ENCODE results near the gene LRTM1. TPM values are rescaled to one million over a fixed set of nuclear protein-coding genes. Genes with fewer than 3 reads are reported as not detected.
A peak's percentile ranks its signal among the peaks of the same experiment; 100 is the strongest.

The LRTM1 gene
- polyA plus RNA-seq: 0.25 TPM
- long read RNA-seq, donor 1: 0 reads
- long read RNA-seq, donor 2: 0 reads
- long read RNA-seq, donor 3: 0 reads
- long read RNA-seq, donor 4: 0 reads
- long read RNA-seq, donor 5: 0 reads
- long read RNA-seq, donor 6: 0 reads
- long read RNA-seq, donor 7: 0 reads
- long read RNA-seq, donor 8: 0 reads
- long read RNA-seq, donor 9: 0 reads
- long read RNA-seq, donor 10: 0 reads
- long read RNA-seq, donor 11: 0 reads

GRCh38 chr3:54928046-54928770, at the start of gene LRTM1:
Gene LRTM1, minus strand, starts transcription at chr3:54928059. Its CDS starts 148 bp downstream, at chr3:54927911.
- no peaks in the 10 kb centered on the region for H3K9me3 ChIP-seq (ENCODE audit: control insufficient read depth, low read depth, low read length)
- H3K27me3 ChIP-seq (ENCODE audit: control insufficient read depth, insufficient read depth, low read length): peaks cover 7% of the 10 kb centered on the region
- 83% methylated on average over 1 of the region's 14 CpGs for WGBS (ENCODE audit: insufficient coverage, low lambda C conversion rate)
- H3K4me1 ChIP-seq (ENCODE audit: control insufficient read depth, insufficient read depth, low read length): no peaks in the 10 kb centered on the region
- no peaks in the 10 kb centered on the region for H3K36me3 ChIP-seq (ENCODE audit: control insufficient read depth, insufficient read depth, low read length)
- no peak within 1 kb of the TSS for H3K4me3 ChIP-seq (ENCODE audit: low read length)
- no peak within 1 kb of the TSS for H3K27ac ChIP-seq (ENCODE audit: low read length)
- no peak for DNase-seq

- H3K4me1 ChIP-seq (ENCODE audit: control insufficient read depth, insufficient read depth, low read length): no peaks in the 10 kb centered on the region
- DNase-seq: no peak
- H3K27me3 ChIP-seq (ENCODE audit: control insufficient read depth, insufficient read depth, low read length): no peaks in the 10 kb centered on the region
- H3K36me3 ChIP-seq (ENCODE audit: control insufficient read depth, insufficient read depth, low read length): no peaks in the 10 kb centered on the region
- no peak overlapping the region for H3K4me3 ChIP-seq (ENCODE audit: low read length)
- H3K27ac ChIP-seq (ENCODE audit: low read length): no peak overlapping the region
- no peaks in the 10 kb centered on the region for H3K9me3 ChIP-seq (ENCODE audit: control insufficient read depth, low read depth, low read length)
- 100% methylated on average over 1 of the region's 1 CpG for WGBS (ENCODE audit: insufficient coverage, low lambda C conversion rate)
These were observed 49.6 kb upstream of the LRTM1 start for GRCh38 chr3:54977439-54977838.

GRCh38 chr3:54970895-54971294, 43.0 kb upstream of the LRTM1 start:
- no peaks in the 10 kb centered on the region for H3K36me3 ChIP-seq (ENCODE audit: control insufficient read depth, insufficient read depth, low read length)
- H3K27ac ChIP-seq (ENCODE audit: low read length): no peak overlapping the region
- no peaks in the 10 kb centered on the region for H3K27me3 ChIP-seq (ENCODE audit: control insufficient read depth, insufficient read depth, low read length)
- H3K9me3 ChIP-seq (ENCODE audit: control insufficient read depth, low read depth, low read length): no peaks in the 10 kb centered on the region
- WGBS (ENCODE audit: insufficient coverage, low lambda C conversion rate): 100% methylated on average over 1 of the region's 1 CpG
- DNase-seq: no peak
- no peak overlapping the region for H3K4me3 ChIP-seq (ENCODE audit: low read length)
- H3K4me1 ChIP-seq (ENCODE audit: control insufficient read depth, insufficient read depth, low read length): peaks cover 6% of the 10 kb centered on the region

- peaks cover 6% of the 10 kb centered on the region for H3K4me1 ChIP-seq (ENCODE audit: control insufficient read depth, insufficient read depth, low read length)
- peak in 1 of 2 donors; percentile 20 for DNase-seq
- H3K36me3 ChIP-seq (ENCODE audit: control insufficient read depth, insufficient read depth, low read length): no peaks in the 10 kb centered on the region
- H3K27me3 ChIP-seq (ENCODE audit: control insufficient read depth, insufficient read depth, low read length): no peaks in the 10 kb centered on the region
- H3K9me3 ChIP-seq (ENCODE audit: control insufficient read depth, low read depth, low read length): no peaks in the 10 kb centered on the region
- no peak overlapping the region for H3K4me3 ChIP-seq (ENCODE audit: low read length)
- no CpG with 5 or more reads among the region's 3 CpGs for WGBS (ENCODE audit: insufficient coverage, low lambda C conversion rate)
- no peak overlapping the region for H3K27ac ChIP-seq (ENCODE audit: low read length)
These were observed 41.8 kb upstream of the LRTM1 start for GRCh38 chr3:54969652-54970051.

GRCh38 chr3:54968546-54969172, 40.8 kb upstream of the LRTM1 start:
- Histone ChIP-seq H3K4me1 (ENCODE audit: control insufficient read depth, insufficient read depth, low read length) (peaks cover 6% of the 10 kb centered on the region), H3K27ac (ENCODE audit: low read length) (no peak overlapping the region), H3K4me3 (ENCODE audit: low read length) (no peak overlapping the region), H3K36me3 (ENCODE audit: control insufficient read depth, insufficient read depth, low read length) (no peaks in the 10 kb centered on the region), H3K9me3 (ENCODE audit: control insufficient read depth, low read depth, low read length) (no peaks in the 10 kb centered on the region), H3K27me3 (ENCODE audit: control insufficient read depth, insufficient read depth, low read length) (no peaks in the 10 kb centered on the region)
- no peak for DNase-seq
- WGBS (ENCODE audit: insufficient coverage, low lambda C conversion rate): 100% methylated on average over 1 of the region's 5 CpGs

GRCh38 chr3:54967731-54968161, 39.9 kb upstream of the LRTM1 start:
- DNase-seq: peak in 1 of 2 donors; percentile 9
- Histone ChIP-seq H3K27ac (ENCODE audit: low read length) (no peak overlapping the region), H3K4me3 (ENCODE audit: low read length) (no peak overlapping the region), H3K27me3 (ENCODE audit: control insufficient read depth, insufficient read depth, low read length) (no peaks in the 10 kb centered on the region), H3K9me3 (ENCODE audit: control insufficient read depth, low read depth, low read length) (no peaks in the 10 kb centered on the region), H3K4me1 (ENCODE audit: control insufficient read depth, insufficient read depth, low read length) (peaks cover 6% of the 10 kb centered on the region), H3K36me3 (ENCODE audit: control insufficient read depth, insufficient read depth, low read length) (no peaks in the 10 kb centered on the region)
- WGBS (ENCODE audit: insufficient coverage, low lambda C conversion rate): no CpG with 5 or more reads among the region's 1 CpG

- peak in 1 of 2 donors; percentile 62 for DNase-seq
- WGBS (ENCODE audit: insufficient coverage, low lambda C conversion rate): 20% methylated on average over 1 of the region's 6 CpGs
- Histone ChIP-seq H3K9me3 (ENCODE audit: control insufficient read depth, low read depth, low read length) (no peaks in the 10 kb centered on the region), H3K4me3 (ENCODE audit: low read length) (no peak overlapping the region), H3K27ac (ENCODE audit: low read length) (no peak overlapping the region), H3K27me3 (ENCODE audit: control insufficient read depth, insufficient read depth, low read length) (no peaks in the 10 kb centered on the region), H3K36me3 (ENCODE audit: control insufficient read depth, insufficient read depth, low read length) (no peaks in the 10 kb centered on the region), H3K4me1 (ENCODE audit: control insufficient read depth, insufficient read depth, low read length) (peaks cover 6% of the 10 kb centered on the region)
These were observed 39.1 kb upstream of the LRTM1 start for GRCh38 chr3:54966979-54967378.

GRCh38 chr3:54965746-54966145, 37.9 kb upstream of the LRTM1 start:
- H3K36me3 ChIP-seq (ENCODE audit: control insufficient read depth, insufficient read depth, low read length): no peaks in the 10 kb centered on the region
- no peak overlapping the region for H3K27ac ChIP-seq (ENCODE audit: low read length)
- 86% methylated on average over 2 of the region's 6 CpGs for WGBS (ENCODE audit: insufficient coverage, low lambda C conversion rate)
- H3K9me3 ChIP-seq (ENCODE audit: control insufficient read depth, low read depth, low read length): no peaks in the 10 kb centered on the region
- DNase-seq: no peak
- no peak overlapping the region for H3K4me3 ChIP-seq (ENCODE audit: low read length)
- H3K27me3 ChIP-seq (ENCODE audit: control insufficient read depth, insufficient read depth, low read length): no peaks in the 10 kb centered on the region
- H3K4me1 ChIP-seq (ENCODE audit: control insufficient read depth, insufficient read depth, low read length): peaks cover 6% of the 10 kb centered on the region

- WGBS (ENCODE audit: insufficient coverage, low lambda C conversion rate): no CpG with 5 or more reads among the region's 3 CpGs
- no peak overlapping the region for H3K27ac ChIP-seq (ENCODE audit: low read length)
- peak in 1 of 2 donors; percentile 6 for DNase-seq
- peaks cover 6% of the 10 kb centered on the region for H3K4me1 ChIP-seq (ENCODE audit: control insufficient read depth, insufficient read depth, low read length)
- H3K4me3 ChIP-seq (ENCODE audit: low read length): no peak overlapping the region
- H3K36me3 ChIP-seq (ENCODE audit: control insufficient read depth, insufficient read depth, low read length): no peaks in the 10 kb centered on the region
- no peaks in the 10 kb centered on the region for H3K9me3 ChIP-seq (ENCODE audit: control insufficient read depth, low read depth, low read length)
- H3K27me3 ChIP-seq (ENCODE audit: control insufficient read depth, insufficient read depth, low read length): no peaks in the 10 kb centered on the region
These were observed 36.2 kb upstream of the LRTM1 start for GRCh38 chr3:54964081-54964480.

- H3K9me3 ChIP-seq (ENCODE audit: control insufficient read depth, low read depth, low read length): no peaks in the 10 kb centered on the region
- no peak for DNase-seq
- H3K27me3 ChIP-seq (ENCODE audit: control insufficient read depth, insufficient read depth, low read length): no peaks in the 10 kb centered on the region
- no peak overlapping the region for H3K4me3 ChIP-seq (ENCODE audit: low read length)
- peaks cover 6% of the 10 kb centered on the region for H3K4me1 ChIP-seq (ENCODE audit: control insufficient read depth, insufficient read depth, low read length)
- no peaks in the 10 kb centered on the region for H3K36me3 ChIP-seq (ENCODE audit: control insufficient read depth, insufficient read depth, low read length)
- 80% methylated on average over 1 of the region's 4 CpGs for WGBS (ENCODE audit: insufficient coverage, low lambda C conversion rate)
- H3K27ac ChIP-seq (ENCODE audit: low read length): no peak overlapping the region
These were observed 35.8 kb upstream of the LRTM1 start for GRCh38 chr3:54963641-54964040.
